Sigmoid colon (tissue), 4 donors: ENCODE measurements around the gene BPNT1.

Source experiments
- CTCF ChIP-seq, 4 experiments: fragments of 450-650 bp in 3 of 4; fragments of 200-600 bp in 1 of 4; IDR thresholded peaks; one replicate each; pipeline ENCODE4 v1.5.1; 2016 to 2019; ENCODE audit warnings: antibody characterized with exemption in 4 of 4, mild to moderate bottlenecking in 3 of 4, moderate library complexity in 2 of 4
- EP300 ChIP-seq, 4 donors: sonication (generic); formaldehyde crosslinking; IDR thresholded peaks; one replicate each; pipeline ENCODE4 v1.6.1; 2017; ENCODE audit warnings: antibody characterized with exemption in 4 of 4
- POLR2A ChIP-seq, 2 donors: fragments of 450-650 bp; IDR thresholded peaks; one replicate each; pipeline ENCODE4 v1.6.1; 2016; ENCODE audit warnings: antibody characterized with exemption in 2 of 2, mild to moderate bottlenecking in 2 of 2, moderate library complexity in 2 of 2
- POLR2AphosphoS5 ChIP-seq, 4 donors: sonication (generic); formaldehyde crosslinking; IDR thresholded peaks; one replicate each; pipeline ENCODE4 v1.6.1; 2017; ENCODE audit warnings: antibody characterized with exemption in 4 of 4

DNA sequence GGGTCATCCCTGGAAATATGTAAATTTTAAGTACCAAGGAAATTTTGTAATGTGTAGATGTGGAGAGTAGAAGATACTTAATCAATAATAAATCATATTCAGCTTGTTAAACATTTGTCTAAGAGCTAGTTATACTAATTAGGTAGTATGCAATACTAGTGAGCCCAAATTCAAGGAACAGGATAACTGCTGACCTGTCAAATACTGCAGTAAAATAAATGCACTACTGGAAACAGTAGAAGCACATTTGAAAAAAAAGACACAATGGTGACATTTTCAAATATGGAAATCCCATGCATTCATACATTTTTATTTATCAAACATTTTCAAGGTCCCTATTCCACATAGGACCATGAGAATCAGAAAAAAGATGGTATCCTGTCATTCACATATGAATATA lies 70.5 kb downstream of the BPNT1 start:
- TF ChIP-seq POLR2A (IDR thresholded peaks at IDR 0.05): no peak
- no peak for TF ChIP-seq CTCF (IDR thresholded peaks at IDR 0.05)
- TF ChIP-seq POLR2AphosphoS5 (IDR thresholded peaks at IDR 0.05): no peak
- no peak for TF ChIP-seq EP300 (IDR thresholded peaks at IDR 0.05)
